AG04450 (cell line): ENCODE results near the gene CHST13. TPM values are rescaled to one million over a fixed set of nuclear protein-coding genes. Genes with fewer than 3 reads are reported as not detected.

Experiments
- CTCF ChIA-PET: fragments of 300-600, 350-600 bp; formaldehyde crosslinking; extraction: SDS; loops from one replicate; lab custom pipeline; 2022; ENCODE audit warnings: antibody characterized with exemption, inconsistent platforms; lab: Charles Lee
- POLR2A ChIA-PET: fragments of 350-600 bp; formaldehyde crosslinking; extraction: SDS; loops from one replicate; lab custom pipeline; 2021; ENCODE audit warnings: antibody characterized with exemption, inconsistent platforms; lab: Yijun Ruan, JAX
- DNase-seq: peaks from one replicate; pipeline ENCODE4 v3.0.0-alpha.2; 2011; ENCODE audit warnings: low read depth, low spot score
- H3K27ac ChIP-seq: one replicate; pipeline ENCODE4 v1.5.1; 2012; ENCODE audit warnings: low read depth, low read length, control low read depth
- H3K27me3 ChIP-seq: one replicate; pipeline ENCODE4 v1.6.0; 2012; ENCODE audit warnings: low read length; ENCODE audit not compliant: control insufficient read depth, insufficient read depth
- H3K4me3 ChIP-seq: 2 replicates; pipeline ENCODE4 v1.5.1; 2011; ENCODE audit warnings: mild to moderate bottlenecking, low read depth, low read length, control low read depth
- H3K9me3 ChIP-seq: 2 replicates; pipeline ENCODE4 v1.5.1; 2012; ENCODE audit warnings: low read length; ENCODE audit not compliant: control insufficient read depth, insufficient read depth
- polyA plus RNA-seq: library from polyadenylated mRNA; depleted of rRNA; stranded (reverse); fragments of >200 nt; gene quantifications from 2 replicates; pipeline ENCODE4 v1.2.3, GENCODE V29; 2011
- TF ChIP-seq, protein P1 (sequence below): IDR thresholded peaks from 2 replicates; pipeline ENCODE4 v1.5.1; 2011; ENCODE audit warnings: low read depth, low read length, control low read depth, inconsistent platforms

The CHST13 gene
- polyA plus RNA-seq, 1 experiment, result not detected

DNA sequence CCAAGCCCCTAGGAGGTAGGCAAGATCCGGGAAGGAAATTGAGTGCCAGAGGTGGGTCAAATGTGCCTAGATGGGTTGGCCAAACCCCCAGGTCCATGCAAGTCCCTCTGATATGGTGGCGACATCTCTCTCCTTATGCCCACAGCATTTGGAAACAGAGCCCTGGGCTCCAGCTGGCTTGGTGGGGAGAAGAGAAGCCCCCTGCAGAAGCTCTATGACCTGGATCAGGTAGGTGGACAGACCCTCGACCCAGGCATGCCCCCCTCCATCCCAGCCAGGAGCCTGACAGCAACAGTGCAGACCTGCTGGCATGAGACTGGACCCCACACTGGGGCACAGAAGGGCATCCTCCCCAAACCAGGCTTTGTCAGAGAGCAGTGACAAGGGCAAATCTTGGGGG is 12.2 kb downstream of the CHST13 start:
- no peak for DNase-seq
- ChIA-PET CTCF (no interaction called here), POLR2A (no interaction called here)
- peaks cover 36% of the 10 kb centered on the region for H3K27me3 ChIP-seq
- H3K9me3 ChIP-seq, result no peaks in the 10 kb centered on the region
- TF ChIP-seq, protein P1, sequence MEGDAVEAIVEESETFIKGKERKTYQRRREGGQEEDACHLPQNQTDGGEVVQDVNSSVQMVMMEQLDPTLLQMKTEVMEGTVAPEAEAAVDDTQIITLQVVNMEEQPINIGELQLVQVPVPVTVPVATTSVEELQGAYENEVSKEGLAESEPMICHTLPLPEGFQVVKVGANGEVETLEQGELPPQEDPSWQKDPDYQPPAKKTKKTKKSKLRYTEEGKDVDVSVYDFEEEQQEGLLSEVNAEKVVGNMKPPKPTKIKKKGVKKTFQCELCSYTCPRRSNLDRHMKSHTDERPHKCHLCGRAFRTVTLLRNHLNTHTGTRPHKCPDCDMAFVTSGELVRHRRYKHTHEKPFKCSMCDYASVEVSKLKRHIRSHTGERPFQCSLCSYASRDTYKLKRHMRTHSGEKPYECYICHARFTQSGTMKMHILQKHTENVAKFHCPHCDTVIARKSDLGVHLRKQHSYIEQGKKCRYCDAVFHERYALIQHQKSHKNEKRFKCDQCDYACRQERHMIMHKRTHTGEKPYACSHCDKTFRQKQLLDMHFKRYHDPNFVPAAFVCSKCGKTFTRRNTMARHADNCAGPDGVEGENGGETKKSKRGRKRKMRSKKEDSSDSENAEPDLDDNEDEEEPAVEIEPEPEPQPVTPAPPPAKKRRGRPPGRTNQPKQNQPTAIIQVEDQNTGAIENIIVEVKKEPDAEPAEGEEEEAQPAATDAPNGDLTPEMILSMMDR, result no peak
- H3K4me3 ChIP-seq, result no peak overlapping the region
- H3K27ac ChIP-seq, result no peak overlapping the region

DNA sequence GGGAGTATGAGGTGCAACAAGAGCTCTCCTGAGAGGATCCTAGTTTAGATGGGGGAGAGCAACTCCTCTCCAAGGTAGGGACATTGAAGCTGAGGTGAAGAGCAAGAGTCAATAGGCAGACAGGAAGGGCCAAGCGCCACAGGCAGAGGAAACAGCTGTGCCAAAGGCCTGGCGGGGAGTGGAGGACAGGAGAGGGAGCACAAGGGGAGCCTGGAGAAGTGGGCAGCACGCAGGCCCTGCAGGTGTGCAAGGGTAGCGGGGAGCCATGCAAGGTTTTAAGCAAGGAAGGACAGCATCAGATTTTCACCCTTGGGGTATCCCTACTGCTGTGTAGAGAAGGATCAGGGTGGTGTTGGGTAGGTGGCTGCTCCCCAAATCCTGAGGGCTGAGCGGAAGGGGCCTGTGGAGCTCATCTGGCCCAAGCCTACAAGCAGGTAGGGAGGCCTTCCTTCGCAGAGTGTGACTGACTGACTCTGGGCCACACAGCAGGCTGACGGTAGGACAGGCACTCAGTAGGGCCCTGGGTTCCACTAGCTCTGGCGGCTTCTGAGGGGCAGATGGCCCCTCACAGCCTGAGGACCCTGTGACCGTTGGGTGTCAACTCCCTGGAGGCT is 13.3 kb downstream of the CHST13 start:
- CTCF ChIA-PET, result interaction anchor here (2.2 kb wide), 1 partner anchor 14 kb away, joined by 9 read pairs; the partner anchor contains the start of gene CHST13
- Histone ChIP-seq H3K27me3 (peaks cover 32% of the 10 kb centered on the region), H3K9me3 (peaks cover 7% of the 10 kb centered on the region; the same call in 1 of the 2 replicates), H3K4me3 (no peak overlapping the region), H3K27ac (no peak overlapping the region)
- DNase-seq, result no peak
- POLR2A ChIA-PET, result no interaction called here
- TF ChIP-seq, protein P1, result no peak

- peaks cover 33% of the 10 kb centered on the region for H3K27me3 ChIP-seq
- ChIA-PET POLR2A (no interaction called here), CTCF (interaction anchor here (2.2 kb wide), 1 partner anchor 15 kb away, joined by 9 read pairs; the partner anchor contains the start of gene CHST13)
- no peak overlapping the region for H3K4me3 ChIP-seq
- peaks cover 12% of the 10 kb centered on the region; the same call in 1 of the 2 replicates for H3K9me3 ChIP-seq
- H3K27ac ChIP-seq, result no peak overlapping the region
- no peak for DNase-seq
- TF ChIP-seq, protein P1, result no peak
Measured at GRCh38 chr3:126537730-126538281, 13.9 kb downstream of the CHST13 start.

GRCh38 chr3:126538316-126538715 is 14.4 kb downstream of the CHST13 start:
- TF ChIP-seq, protein P1, result no peak
- CTCF ChIA-PET, result interaction anchor here (2.2 kb wide), 1 partner anchor 15 kb away, joined by 9 read pairs; the partner anchor contains the start of gene CHST13
- POLR2A ChIA-PET, result no interaction called here

GRCh38 chr3:126538966-126539365 is 15.0 kb downstream of the CHST13 start:
- ChIA-PET POLR2A (no interaction called here), CTCF (interaction anchor here (2.2 kb wide), 1 partner anchor 16 kb away, joined by 9 read pairs; the partner anchor contains the start of gene CHST13)
- TF ChIP-seq, protein P1, result no peak
- peaks cover 14% of the 10 kb centered on the region; the same call in 1 of the 2 replicates for H3K9me3 ChIP-seq
- H3K27ac ChIP-seq, result no peak overlapping the region
- peaks cover 26% of the 10 kb centered on the region for H3K27me3 ChIP-seq
- no peak overlapping the region for H3K4me3 ChIP-seq
- DNase-seq, result no peak

More at GRCh38 chr3:126538316-126538715, 14.4 kb downstream of the CHST13 start:
- DNase-seq, result no peak
- H3K27me3 ChIP-seq, result peaks cover 28% of the 10 kb centered on the region
- H3K4me3 ChIP-seq, result no peak overlapping the region
- H3K27ac ChIP-seq, result no peak overlapping the region
- H3K9me3 ChIP-seq, result peaks cover 14% of the 10 kb centered on the region; the same call in 1 of the 2 replicates
